Gastroesophageal sphincter (tissue), 4 donors: Measurements from ENCODE around the gene NAV2. TPM values are rescaled to one million over a fixed set of nuclear protein-coding genes. Genes with fewer than 3 reads are reported as not detected.

Experiments
- ATAC-seq: fragments of 150-250 bp; one replicate; pipeline ENCODE4 v1.9.1; 2016; ENCODE audit warnings: mild to moderate bottlenecking, moderate library complexity
- H3K27ac ChIP-seq, 4 donors: fragments of 200-600 bp; sonication (generic) in 3 of 4; 1 replicate in 3 of 4; 2 replicates in 1 of 4; pipeline ENCODE4 v1.5.1; 2016 to 2019
- H3K27me3 ChIP-seq: fragments of 200-600 bp; sonication (generic); one replicate; pipeline ENCODE4 v1.5.1; 2019
- H3K36me3 ChIP-seq, 2 donors: fragments of 200-600 bp; sonication (generic); one replicate each; pipeline ENCODE4 v1.5.1; 2019; ENCODE audit warnings: control low read depth in 1 of 2
- H3K4me1 ChIP-seq, 3 donors: fragments of 200-600 bp; sonication (generic); 1 replicate in 2 of 3; 2 replicates in 1 of 3; pipeline ENCODE4 v1.5.1; 2016 to 2019; ENCODE audit warnings: control low read depth in 2 of 3
- H3K4me3 ChIP-seq, 2 donors: fragments of 200-600 bp; sonication (generic); one replicate each; pipeline ENCODE4 v1.5.1; 2019; ENCODE audit warnings: mild to moderate bottlenecking in 1 of 2, moderate library complexity in 1 of 2
- H3K9me3 ChIP-seq, 3 donors: fragments of 200-600 bp; sonication (generic); one replicate each; pipeline ENCODE4 v1.5.1; 2017 to 2019; ENCODE audit warnings: control low read depth in 2 of 3
- EP300 ChIP-seq: sonication (generic); formaldehyde crosslinking; IDR thresholded peaks from one replicate; pipeline ENCODE4 v1.6.1; 2017; ENCODE audit warnings: antibody characterized with exemption, mild to moderate bottlenecking
- POLR2A ChIP-seq, 2 donors: fragments of 450-650 bp; IDR thresholded peaks; one replicate each; pipeline ENCODE4 v1.6.1; 2017; ENCODE audit warnings: antibody characterized with exemption in 2 of 2, mild to moderate bottlenecking in 2 of 2, moderate library complexity in 1 of 2
- POLR2AphosphoS5 ChIP-seq: sonication (generic); formaldehyde crosslinking; IDR thresholded peaks from one replicate; pipeline ENCODE4 v1.6.1; 2017; ENCODE audit warnings: antibody characterized with exemption
- WGBS, 2 donors: methylation state at CpG; one replicate each; pipeline ENCODE4 v1.1.5; 2018; ENCODE audit warnings: low coverage in 1 of 2; 5-methylcytosine and 5-hydroxymethylcytosine counted together
- total RNA-seq, 4 donors: library from RNA; depleted of rRNA; stranded (reverse); fragments of >200 nt; gene quantifications; one replicate each; pipeline ENCODE4 v1.1.0, GENCODE V29; 2016
- TF ChIP-seq, protein P1 (sequence below), 4 experiments: fragments of 200-600 bp in 2 of 4; fragments of 450-650 bp in 2 of 4; sonication (generic) in 1 of 4; IDR thresholded peaks; one replicate each; pipeline ENCODE4 v1.5.1; 2017 to 2019; ENCODE audit warnings: antibody characterized with exemption in 4 of 4, mild to moderate bottlenecking in 2 of 4, moderate library complexity in 2 of 4

Gene NAV2
- total RNA-seq, 4 donors from 2014 or later: 19.5 to 57.1 (median 43.4) TPM

- H3K9me3 ChIP-seq: no peaks in the 10 kb centered on the region
- 52 to 68% methylated on average over 3 to 4 of the region's 4 CpGs for WGBS, 2 donors
- no peak overlapping the region for H3K27ac ChIP-seq
- no peak for ATAC-seq
- peaks cover 0 to 81% of the 10 kb centered on the region in 2 donors for H3K36me3 ChIP-seq
- H3K4me3 ChIP-seq: no peak overlapping the region
- no peaks in the 10 kb centered on the region for H3K27me3 ChIP-seq
- TF ChIP-seq EP300 (no peak), POLR2AphosphoS5 (no peak), POLR2A (IDR thresholded peaks at IDR 0.05) (no peak)
- TF ChIP-seq, protein P1, sequence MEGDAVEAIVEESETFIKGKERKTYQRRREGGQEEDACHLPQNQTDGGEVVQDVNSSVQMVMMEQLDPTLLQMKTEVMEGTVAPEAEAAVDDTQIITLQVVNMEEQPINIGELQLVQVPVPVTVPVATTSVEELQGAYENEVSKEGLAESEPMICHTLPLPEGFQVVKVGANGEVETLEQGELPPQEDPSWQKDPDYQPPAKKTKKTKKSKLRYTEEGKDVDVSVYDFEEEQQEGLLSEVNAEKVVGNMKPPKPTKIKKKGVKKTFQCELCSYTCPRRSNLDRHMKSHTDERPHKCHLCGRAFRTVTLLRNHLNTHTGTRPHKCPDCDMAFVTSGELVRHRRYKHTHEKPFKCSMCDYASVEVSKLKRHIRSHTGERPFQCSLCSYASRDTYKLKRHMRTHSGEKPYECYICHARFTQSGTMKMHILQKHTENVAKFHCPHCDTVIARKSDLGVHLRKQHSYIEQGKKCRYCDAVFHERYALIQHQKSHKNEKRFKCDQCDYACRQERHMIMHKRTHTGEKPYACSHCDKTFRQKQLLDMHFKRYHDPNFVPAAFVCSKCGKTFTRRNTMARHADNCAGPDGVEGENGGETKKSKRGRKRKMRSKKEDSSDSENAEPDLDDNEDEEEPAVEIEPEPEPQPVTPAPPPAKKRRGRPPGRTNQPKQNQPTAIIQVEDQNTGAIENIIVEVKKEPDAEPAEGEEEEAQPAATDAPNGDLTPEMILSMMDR (IDR thresholded peaks at IDR 0.05): no peak
- H3K4me1 ChIP-seq: peaks cover 0 to 44% (median 3%) of the 10 kb centered on the region in 3 donors
These were observed 334.6 kb downstream of the NAV2 start for GRCh38 chr11:20047006-20047768.

- peaks cover 0 to 44% (median 3%) of the 10 kb centered on the region in 3 donors for H3K4me1 ChIP-seq
- no peak for ATAC-seq
- WGBS, 2 donors: 73 to 89% methylated on average over 1 to 2 of the region's 2 CpGs
- TF ChIP-seq POLR2A (IDR thresholded peaks at IDR 0.05) (no peak), EP300 (no peak), POLR2AphosphoS5 (no peak)
- TF ChIP-seq, protein P1 (IDR thresholded peaks at IDR 0.05): no peak
- no peaks in the 10 kb centered on the region for H3K27me3 ChIP-seq
- no peaks in the 10 kb centered on the region for H3K9me3 ChIP-seq
- no peak overlapping the region for H3K4me3 ChIP-seq
- peaks cover 0 to 85% of the 10 kb centered on the region in 2 donors for H3K36me3 ChIP-seq
- no peak overlapping the region for H3K27ac ChIP-seq
These were observed 335.1 kb downstream of the NAV2 start for GRCh38 chr11:20047769-20048154.

DNA sequence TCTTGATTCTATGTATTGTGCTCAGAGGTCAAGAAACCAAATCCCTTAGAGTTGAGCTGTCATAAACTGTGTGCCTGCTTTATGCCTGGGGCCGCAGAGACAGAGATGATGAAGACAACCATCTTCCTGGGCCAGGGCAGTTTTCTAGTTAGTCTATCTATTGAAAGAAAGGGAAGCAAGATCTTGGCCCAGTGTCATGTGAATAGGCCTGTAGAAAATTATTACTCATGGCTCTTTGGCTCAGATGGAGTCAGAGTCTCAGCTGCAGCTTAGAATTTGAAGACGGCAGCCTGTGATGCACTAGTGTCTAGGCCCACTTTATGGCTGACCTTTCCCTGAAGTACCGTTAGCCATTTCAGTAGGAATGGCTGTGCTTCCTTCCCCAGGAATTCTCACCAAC, 335.6 kb downstream of the NAV2 start:
- no peaks in the 10 kb centered on the region for H3K27me3 ChIP-seq
- H3K27ac ChIP-seq: peak overlapping the region in 2 of 4 donors; percentile 9 to 49
- no peak overlapping the region for H3K4me3 ChIP-seq
- H3K4me1 ChIP-seq: peaks cover 0 to 44% (median 3%) of the 10 kb centered on the region in 3 donors
- WGBS, 2 donors: 32 to 85% methylated on average over 2 of the region's 3 CpGs
- TF ChIP-seq EP300: no peak
- TF ChIP-seq POLR2A (IDR thresholded peaks at IDR 0.05): no peak
- TF ChIP-seq, protein P1 (IDR thresholded peaks at IDR 0.05): no peak
- TF ChIP-seq POLR2AphosphoS5: peak; percentile 7
- no peaks in the 10 kb centered on the region for H3K9me3 ChIP-seq
- no peak for ATAC-seq
- H3K36me3 ChIP-seq: peaks cover 0 to 85% of the 10 kb centered on the region in 2 donors

DNA sequence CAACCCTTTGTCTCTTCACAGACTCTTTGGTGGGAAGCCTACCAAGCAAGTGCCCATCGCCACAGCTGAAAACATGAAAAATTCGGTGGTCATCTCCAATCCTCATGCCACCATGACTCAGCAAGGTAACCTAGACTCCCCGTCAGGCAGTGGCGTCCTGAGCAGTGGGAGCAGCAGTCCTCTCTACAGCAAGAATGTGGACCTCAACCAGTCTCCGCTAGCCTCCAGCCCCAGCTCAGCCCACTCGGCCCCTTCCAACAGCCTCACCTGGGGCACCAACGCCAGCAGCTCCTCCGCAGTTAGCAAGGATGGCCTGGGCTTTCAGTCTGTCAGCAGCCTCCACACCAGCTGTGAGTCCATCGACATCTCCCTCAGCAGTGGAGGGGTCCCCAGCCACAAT, 336.1 kb downstream of the NAV2 start:
- H3K27me3 ChIP-seq: no peaks in the 10 kb centered on the region
- TF ChIP-seq EP300: no peak
- no peak for TF ChIP-seq POLR2A (IDR thresholded peaks at IDR 0.05)
- TF ChIP-seq, protein P1 (IDR thresholded peaks at IDR 0.05): no peak
- no peak for TF ChIP-seq POLR2AphosphoS5
- WGBS, 2 donors: no CpG with 5 or more reads among the region's 9 CpGs
- H3K36me3 ChIP-seq: peaks cover 0 to 85% of the 10 kb centered on the region in 2 donors
- H3K4me3 ChIP-seq: no peak overlapping the region
- peak overlapping the region in 2 of 4 donors; percentile 9 to 49 for H3K27ac ChIP-seq
- peaks cover 0 to 44% (median 3%) of the 10 kb centered on the region in 3 donors for H3K4me1 ChIP-seq
- no peak for ATAC-seq
- H3K9me3 ChIP-seq: no peaks in the 10 kb centered on the region

DNA sequence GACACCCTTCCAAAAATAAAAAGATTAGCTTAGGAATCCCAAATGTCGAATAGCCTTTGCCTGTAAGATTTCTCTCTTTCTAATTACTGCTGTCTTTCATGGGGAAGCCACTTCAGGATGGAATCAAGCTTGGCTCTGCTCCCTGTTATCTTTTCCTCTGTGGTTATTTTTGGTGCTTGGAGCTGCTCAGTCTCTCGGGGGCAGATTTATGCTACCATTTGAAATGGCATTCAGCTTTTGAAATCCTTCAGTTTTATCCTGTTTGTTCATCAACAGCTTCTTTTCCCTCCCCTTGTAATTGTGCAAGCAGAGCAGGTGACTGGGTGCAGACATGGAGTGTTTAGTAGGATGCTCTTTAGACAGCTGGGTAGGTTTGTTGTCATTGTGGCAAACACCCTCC, 336.6 kb downstream of the NAV2 start:
- Histone ChIP-seq H3K36me3 (peaks cover 0 to 85% of the 10 kb centered on the region in 2 donors), H3K27me3 (no peaks in the 10 kb centered on the region), H3K27ac (peak overlapping the region in 1 of 4 donors; percentile 49), H3K4me1 (peaks cover 0 to 44% (median 3%) of the 10 kb centered on the region in 3 donors), H3K4me3 (no peak overlapping the region), H3K9me3 (no peaks in the 10 kb centered on the region)
- no peak for ATAC-seq
- WGBS, 2 donors: 25 to 26% methylated on average over 2 of the region's 2 CpGs
- TF ChIP-seq, protein P1 (IDR thresholded peaks at IDR 0.05): no peak
- TF ChIP-seq POLR2AphosphoS5: no peak
